Liver (tissue), 9 donors: Measurements from ENCODE around the gene ATM. TPM values are rescaled to one million over a fixed set of nuclear protein-coding genes. Genes with fewer than 3 reads are reported as not detected.

ENCODE experiments used
- DNase-seq: peaks from one replicate; pipeline ENCODE4 v3.0.0-alpha.2; 2017; ENCODE audit warnings: low spot score
- H3K27ac ChIP-seq, 2 donors: one replicate each; pipeline ENCODE4 v1.7.0; 2013; ENCODE audit warnings: inconsistent platforms in 2 of 2, low read length in 2 of 2, control low read depth in 1 of 2, low read depth in 1 of 2, mild to moderate bottlenecking in 1 of 2
- H3K27me3 ChIP-seq, 4 donors: one replicate each; pipeline versions ENCODE4 v1.6.1 to v1.7.0; 2013; ENCODE audit warnings: low read length in 3 of 4, inconsistent platforms in 1 of 4, mild to moderate bottlenecking in 1 of 4, moderate library complexity in 1 of 4; ENCODE audit not compliant: control insufficient read depth in 4 of 4, insufficient read depth in 4 of 4
- H3K36me3 ChIP-seq, 4 donors: one replicate each; pipeline versions ENCODE4 v1.6.1 to v1.7.0; 2013; ENCODE audit warnings: low read length in 3 of 4, mild to moderate bottlenecking in 3 of 4, low read depth in 1 of 4, moderate library complexity in 1 of 4; ENCODE audit not compliant: control insufficient read depth in 4 of 4, insufficient read depth in 3 of 4
- H3K4me1 ChIP-seq, 4 donors: one replicate each; pipeline versions ENCODE4 v1.6.1 to v1.7.0; 2013; ENCODE audit warnings: low read length in 3 of 4, mild to moderate bottlenecking in 3 of 4, moderate library complexity in 1 of 4; ENCODE audit not compliant: control insufficient read depth in 4 of 4, insufficient read depth in 4 of 4
- H3K4me3 ChIP-seq, 3 donors: one replicate each; pipeline versions ENCODE4 v1.6.1 to v1.7.0; 2013; ENCODE audit warnings: low read length in 3 of 3, control low read depth in 1 of 3, low read depth in 1 of 3, mild to moderate bottlenecking in 1 of 3
- H3K9ac ChIP-seq, 2 donors: one replicate each; pipeline ENCODE4 v1.7.0; 2013; ENCODE audit warnings: low read length in 2 of 2, mild to moderate bottlenecking in 2 of 2, moderate library complexity in 2 of 2, control low read depth in 1 of 2, low read depth in 1 of 2
- H3K9me3 ChIP-seq, 4 donors: one replicate each; pipeline versions ENCODE4 v1.6.1 to v1.7.0; 2013; ENCODE audit warnings: low read length in 3 of 4; ENCODE audit not compliant: control insufficient read depth in 4 of 4
- ATF3 ChIP-seq: IDR thresholded peaks from 2 replicates; pipeline ENCODE4 v1.6.1; 2016; ENCODE audit warnings: antibody characterized with exemption
- CTCF ChIP-seq: fragments of 150-350 bp; IDR thresholded peaks from 2 replicates; pipeline ENCODE4 v1.5.1; 2017; ENCODE audit warnings: improper control_type of control experiment, low read depth, low read length; ENCODE audit not compliant: missing input control
- EGR1 ChIP-seq, 2 donors: IDR thresholded peaks; 2 replicates each; pipeline ENCODE4 v1.6.1; 2016 to 2018; ENCODE audit warnings: antibody characterized with exemption in 2 of 2, low read depth in 2 of 2
- FOXA1 ChIP-seq: IDR thresholded peaks from 2 replicates; pipeline ENCODE4 v1.6.1; 2016; ENCODE audit warnings: antibody characterized with exemption
- FOXA2 ChIP-seq: IDR thresholded peaks from 2 replicates; pipeline ENCODE4 v1.6.1; 2016; ENCODE audit warnings: antibody characterized with exemption
- GABPA ChIP-seq, 2 donors: IDR thresholded peaks in 1 of 2; conservative IDR thresholded peaks in 1 of 2; 2 replicates each; pipeline ENCODE4 v1.6.1; 2016; ENCODE audit warnings: antibody characterized with exemption in 2 of 2, mild to moderate bottlenecking in 1 of 2, moderate library complexity in 1 of 2
- HNF4A ChIP-seq, 2 donors: conservative IDR thresholded peaks; 2 replicates each; pipeline ENCODE4 v1.6.1; 2016; ENCODE audit warnings: antibody characterized with exemption in 2 of 2, mild to moderate bottlenecking in 2 of 2
- HNF4G ChIP-seq: IDR thresholded peaks from 2 replicates; pipeline ENCODE4 v1.6.1; 2016; ENCODE audit warnings: antibody characterized with exemption
- JUND ChIP-seq, 2 donors: IDR thresholded peaks; 2 replicates each; pipeline ENCODE4 v1.6.1; 2016; ENCODE audit warnings: antibody characterized with exemption in 2 of 2
- MAX ChIP-seq: IDR thresholded peaks from 2 replicates; pipeline ENCODE4 v1.6.1; 2016; ENCODE audit warnings: antibody characterized with exemption
- NR2F2 ChIP-seq: IDR thresholded peaks from 2 replicates; pipeline ENCODE4 v1.6.1; 2016; ENCODE audit warnings: antibody characterized with exemption
- RAD21 ChIP-seq, 2 donors: IDR thresholded peaks; 2 replicates each; pipeline ENCODE4 v1.6.1; 2016; ENCODE audit warnings: antibody characterized with exemption in 2 of 2, mild to moderate bottlenecking in 2 of 2
- REST ChIP-seq: IDR thresholded peaks from 2 replicates; pipeline ENCODE4 v1.6.1; 2016; ENCODE audit warnings: antibody characterized with exemption, mild to moderate bottlenecking
- RXRA ChIP-seq, 2 donors: IDR thresholded peaks; 2 replicates each; pipeline ENCODE4 v1.6.1; 2017 to 2018; ENCODE audit warnings: antibody characterized with exemption in 2 of 2, mild to moderate bottlenecking in 1 of 2
- SP1 ChIP-seq: IDR thresholded peaks from 2 replicates; pipeline ENCODE4 v1.6.1; 2018; ENCODE audit warnings: antibody characterized with exemption, mild to moderate bottlenecking
- TAF1 ChIP-seq: conservative IDR thresholded peaks from 2 replicates; pipeline ENCODE4 v1.6.1; 2016; ENCODE audit warnings: antibody characterized with exemption, mild to moderate bottlenecking
- YY1 ChIP-seq: IDR thresholded peaks from 2 replicates; pipeline ENCODE4 v1.6.1; 2016; ENCODE audit warnings: antibody characterized with exemption, mild to moderate bottlenecking
- ZBTB33 ChIP-seq: IDR thresholded peaks from 2 replicates; pipeline ENCODE4 v1.6.1; 2016; ENCODE audit warnings: antibody characterized with exemption
- WGBS: extraction: QIAGEN DNeasy Blood & Tissue Kit; methylation state at CpG from one replicate; pipeline ENCODE4 v1.1.7; 2013; 5-methylcytosine and 5-hydroxymethylcytosine counted together
- polyA plus RNA-seq, 2 donors: library from polyadenylated mRNA; stranded (reverse) in 1 of 2; unstranded in 1 of 2; fragments of 200-250 nt in 1 of 2; fragments of >200 nt in 1 of 2; fragmentation: Nextera tagmentation in 1 of 2; extraction: Ambion mirVana in 1 of 2; gene quantifications; one replicate each; pipeline versions ENCODE4 v1.2.1 to v1.2.3, GENCODE V29; 2013 to 2015
- total RNA-seq, 2 donors: library from RNA; depleted of rRNA; stranded (reverse); fragments of >200 nt; gene quantifications; one replicate each; pipeline ENCODE4 v1.2.3, GENCODE V29; 2014
- donor health status: healthy.
- donor health status: healthy.
- donor health status: healthy.
- donor health status: healthy.
- donor health status: healthy.

ATM gene
- total and polyA plus RNA-seq, 4 donors = 9.9 to 65.7 (median 20.9) TPM

- Histone ChIP-seq H3K4me1 (peaks cover 2 to 6% (median 5%) of the 10 kb centered on the region in 4 donors), H3K27ac (no peak overlapping the region), H3K9me3 (no peaks in the 10 kb centered on the region), H3K36me3 (peaks cover 2 to 12% (median 6%) of the 10 kb centered on the region in 4 donors), H3K9ac (no peak overlapping the region), H3K4me3 (no peak overlapping the region), H3K27me3 (no peaks in the 10 kb centered on the region)
- DNase-seq = no peak
- peak; percentile 18 for TF ChIP-seq SP1
- TF ChIP-seq RAD21 (IDR thresholded peaks at IDR 0.05) = peak; percentile 47 to 48
- peak; percentile 17 to 51 for TF ChIP-seq RXRA (IDR thresholded peaks at IDR 0.05)
- no peak for TF ChIP-seq CTCF
- TF ChIP-seq HNF4A (conservative IDR thresholded peaks at IDR 0.05) = peak; percentile 81 to 90
- TF ChIP-seq MAX = peak; percentile 54
Observed at GRCh38 chr11:108197351-108197750, 25.5 kb upstream of the ATM start.

- Histone ChIP-seq H3K27me3 (no peaks in the 10 kb centered on the region), H3K4me3 (no peak overlapping the region), H3K9me3 (no peaks in the 10 kb centered on the region), H3K27ac (no peak overlapping the region), H3K4me1 (peaks cover 2 to 6% (median 5%) of the 10 kb centered on the region in 4 donors), H3K36me3 (peaks cover 0 to 7% (median 2%) of the 10 kb centered on the region in 4 donors), H3K9ac (no peak overlapping the region)
- DNase-seq = no peak
- WGBS = 85% methylated on average over 8 of the region's 8 CpGs
- no peak for TF ChIP-seq ATF3
- TF ChIP-seq HNF4G = no peak
- TF ChIP-seq JUND (IDR thresholded peaks at IDR 0.05) = no peak
- TF ChIP-seq MAX = no peak
- TF ChIP-seq RXRA (IDR thresholded peaks at IDR 0.05) = no peak
- no peak for TF ChIP-seq ZBTB33
- TF ChIP-seq TAF1 = no peak
- no peak for TF ChIP-seq CTCF
- TF ChIP-seq YY1 = no peak
- TF ChIP-seq RAD21 (IDR thresholded peaks at IDR 0.05) = no peak
- TF ChIP-seq HNF4A (conservative IDR thresholded peaks at IDR 0.05) = no peak
- TF ChIP-seq FOXA2 = no peak
- no peak for TF ChIP-seq NR2F2
- TF ChIP-seq EGR1 (IDR thresholded peaks at IDR 0.05; ENCODE audit: low read depth in 2 of 2) = no peak
- TF ChIP-seq SP1 = no peak
- no peak for TF ChIP-seq GABPA (IDR thresholded peaks at IDR 0.05 in 1 of 2, conservative IDR thresholded peaks at IDR 0.05 in 1 of 2)
- TF ChIP-seq REST = no peak
- no peak for TF ChIP-seq FOXA1
Observed at GRCh38 chr11:108198833-108199232, 24.0 kb upstream of the ATM start.
